Stimulated activated naive CD8-positive, alpha-beta T cell treated with anti-CD3 and anti-CD28 coated beads, Interleukin-15, amount 100 ng/mL, for 72 hours (primary cell): Measurements from ENCODE around the gene ARHGAP22.
A peak's percentile ranks its signal among the peaks of the same experiment; 100 is the strongest.
"Not testable (repeated sequence)": the region's sequence is repeated elsewhere in the genome, so short reads cannot be mapped to it uniquely, and the experiment has no call there.

Experiments used
- ATAC-seq: fragments of 150-1000 bp; cut with Tn5 transposase; 2 replicates; pipeline ENCODE4 v1.10.0; 2021; ENCODE audit warnings: mild to moderate bottlenecking, moderate library complexity
- DNase-seq, 2 donors: peaks; one replicate each; pipeline ENCODE4 v3.0.0; 2021 to 2022
- H3K27ac Mint-ChIP-seq, 2 donors: one replicate each; pipeline ENCODE4 v1.8.0; 2022; ENCODE audit warnings: mild to moderate bottlenecking in 2 of 2, mixed read lengths in 2 of 2, moderate library complexity in 2 of 2
- H3K27me3 Mint-ChIP-seq: one replicate; pipeline ENCODE4 v1.8.0; 2022; ENCODE audit warnings: mixed read lengths
- H3K4me1 Mint-ChIP-seq: one replicate; pipeline ENCODE4 v1.8.0; 2022; ENCODE audit warnings: mild to moderate bottlenecking, mixed read lengths
- H3K4me3 Mint-ChIP-seq, 2 donors: one replicate each; pipeline ENCODE4 v1.8.0; 2022; ENCODE audit warnings: mild to moderate bottlenecking in 2 of 2, mixed read lengths in 2 of 2, moderate library complexity in 1 of 2
- H3K9me3 Mint-ChIP-seq, 2 donors: one replicate each; pipeline ENCODE4 v1.8.0; 2022; ENCODE audit warnings: mixed read lengths in 2 of 2

ARHGAP22 gene

GRCh38 chr10:48444861-48445841, 159.7 kb downstream of the ARHGAP22 start:
- ATAC-seq (no peak), DNase-seq (no peak)
- Mint-ChIP-seq H3K27ac (peak overlapping the region in 1 of 2 donors; percentile 42), H3K4me3 (no peak overlapping the region), H3K4me1 (no peaks in the 10 kb centered on the region), H3K9me3 (no peaks in the 10 kb centered on the region), H3K27me3 (no peaks in the 10 kb centered on the region)

- ATAC-seq (no peak), DNase-seq (no peak)
- Mint-ChIP-seq H3K4me1 (no peaks in the 10 kb centered on the region), H3K9me3 (no peaks in the 10 kb centered on the region), H3K27me3 (no peaks in the 10 kb centered on the region), H3K4me3 (no peak overlapping the region), H3K27ac (no peak overlapping the region)
Observed at GRCh38 chr10:48444266-48444665, 160.6 kb downstream of the ARHGAP22 start.

GRCh38 chr10:48442809-48443177, 162.1 kb downstream of the ARHGAP22 start:
- DNase-seq: no peak
- ATAC-seq: no peak
- Mint-ChIP-seq H3K27me3 (no peaks in the 10 kb centered on the region), H3K9me3 (no peaks in the 10 kb centered on the region), H3K27ac (no peak overlapping the region), H3K4me3 (no peak overlapping the region), H3K4me1 (no peaks in the 10 kb centered on the region)

- Mint-ChIP-seq H3K4me1 (no peaks in the 10 kb centered on the region), H3K9me3 (no peaks in the 10 kb centered on the region), H3K4me3 (no peak overlapping the region), H3K27me3 (no peaks in the 10 kb centered on the region), H3K27ac (no peak overlapping the region)
- no peak for ATAC-seq
- DNase-seq: no peak
Observed at GRCh38 chr10:48442090-48442808, 162.6 kb downstream of the ARHGAP22 start.

- Mint-ChIP-seq H3K4me1 (no peaks in the 10 kb centered on the region), H3K27me3 (no peaks in the 10 kb centered on the region), H3K4me3 (no peak overlapping the region), H3K27ac (no peak overlapping the region), H3K9me3 (no peaks in the 10 kb centered on the region)
- DNase-seq: no peak
- no peak for ATAC-seq
Observed at GRCh38 chr10:48440771-48441170, 164.1 kb downstream of the ARHGAP22 start.

GRCh38 chr10:48439581-48440041, 165.3 kb downstream of the ARHGAP22 start:
- no peaks in the 10 kb centered on the region for H3K9me3 Mint-ChIP-seq
- DNase-seq (no peak), ATAC-seq (no peak)
- H3K27ac Mint-ChIP-seq: no peak overlapping the region
- H3K4me3 Mint-ChIP-seq: no peak overlapping the region
- no peaks in the 10 kb centered on the region for H3K4me1 Mint-ChIP-seq
- no peaks in the 10 kb centered on the region for H3K27me3 Mint-ChIP-seq

GRCh38 chr10:48439031-48439430, 165.8 kb downstream of the ARHGAP22 start:
- ATAC-seq (no peak), DNase-seq (no peak)
- H3K4me3 Mint-ChIP-seq: no peak overlapping the region
- no peaks in the 10 kb centered on the region for H3K4me1 Mint-ChIP-seq
- no peaks in the 10 kb centered on the region for H3K27me3 Mint-ChIP-seq
- H3K27ac Mint-ChIP-seq: peak overlapping the region in 1 of 2 donors; percentile 27
- H3K9me3 Mint-ChIP-seq: no peaks in the 10 kb centered on the region

- H3K9me3 Mint-ChIP-seq: no peaks in the 10 kb centered on the region
- H3K4me1 Mint-ChIP-seq: no peaks in the 10 kb centered on the region
- DNase-seq (no peak), ATAC-seq (no peak)
- H3K4me3 Mint-ChIP-seq: no peak overlapping the region
- no peaks in the 10 kb centered on the region for H3K27me3 Mint-ChIP-seq
- H3K27ac Mint-ChIP-seq: no peak overlapping the region
Observed at GRCh38 chr10:48437546-48437945, 167.3 kb downstream of the ARHGAP22 start.

GRCh38 chr10:48431871-48432270, 173.0 kb downstream of the ARHGAP22 start:
- H3K27me3 Mint-ChIP-seq: no peaks in the 10 kb centered on the region
- no peak overlapping the region for H3K27ac Mint-ChIP-seq
- ATAC-seq: no peak
- no peak overlapping the region for H3K4me3 Mint-ChIP-seq
- H3K4me1 Mint-ChIP-seq: no peaks in the 10 kb centered on the region
- DNase-seq: no peak
- H3K9me3 Mint-ChIP-seq: no peaks in the 10 kb centered on the region

GRCh38 chr10:48430402-48430993, 174.4 kb downstream of the ARHGAP22 start:
- Mint-ChIP-seq H3K27me3 (no peaks in the 10 kb centered on the region), H3K9me3 (no peaks in the 10 kb centered on the region), H3K4me3 (no peak overlapping the region), H3K27ac (no peak overlapping the region), H3K4me1 (no peaks in the 10 kb centered on the region)
- ATAC-seq: no peak
- DNase-seq: no peak

- Mint-ChIP-seq H3K27me3 (no peaks in the 10 kb centered on the region), H3K4me3 (no peak overlapping the region), H3K9me3 (no peaks in the 10 kb centered on the region), H3K27ac (peak overlapping the region in 1 of 2 donors; percentile 41), H3K4me1 (no peaks in the 10 kb centered on the region)
- ATAC-seq: no peak
- DNase-seq: no peak
Observed at GRCh38 chr10:48429309-48429708, 175.6 kb downstream of the ARHGAP22 start.

- no peaks in the 10 kb centered on the region for H3K9me3 Mint-ChIP-seq
- ATAC-seq: no peak
- no peak overlapping the region for H3K27ac Mint-ChIP-seq
- H3K4me3 Mint-ChIP-seq: no peak overlapping the region
- no peaks in the 10 kb centered on the region for H3K4me1 Mint-ChIP-seq
- H3K27me3 Mint-ChIP-seq: no peaks in the 10 kb centered on the region
- DNase-seq: no peak
Observed at GRCh38 chr10:48428896-48429295, 176.0 kb downstream of the ARHGAP22 start.

- no peaks in the 10 kb centered on the region for H3K9me3 Mint-ChIP-seq
- H3K4me1 Mint-ChIP-seq: no peaks in the 10 kb centered on the region
- ATAC-seq (no peak), DNase-seq (no peak)
- no peak overlapping the region for H3K27ac Mint-ChIP-seq
- H3K4me3 Mint-ChIP-seq: no peak overlapping the region
- H3K27me3 Mint-ChIP-seq: no peaks in the 10 kb centered on the region
Observed at GRCh38 chr10:48423884-48424283, 181.0 kb downstream of the ARHGAP22 start.

GRCh38 chr10:48421862-48422261, 183.0 kb downstream of the ARHGAP22 start:
- not testable (repeated sequence) for ATAC-seq, H3K27ac Mint-ChIP-seq, H3K27me3 Mint-ChIP-seq, H3K9me3 Mint-ChIP-seq, DNase-seq, H3K4me1 Mint-ChIP-seq, H3K4me3 Mint-ChIP-seq

GRCh38 chr10:48419714-48420113, 185.2 kb downstream of the ARHGAP22 start:
- Mint-ChIP-seq H3K27me3 (no peaks in the 10 kb centered on the region), H3K4me1 (no peaks in the 10 kb centered on the region), H3K4me3 (no peak overlapping the region), H3K27ac (no peak overlapping the region), H3K9me3 (no peaks in the 10 kb centered on the region)
- no peak for ATAC-seq
- DNase-seq: no peak
